Stimulated activated CD4-positive, alpha-beta T cell treated with anti-CD3 and anti-CD28 coated beads, Interleukin-4, amount 100 ng/mL, for 48 hours (primary cell): ENCODE results near the gene FAM89B.

Source experiments
- DNase-seq, 2 donors: peaks; one replicate each; pipeline ENCODE4 v3.0.0-alpha.2; 2020; ENCODE audit warnings: low read depth in 2 of 2

Gene FAM89B

GRCh38 chr11:65588199-65589054 is 16.1 kb downstream of the FAM89B start:
- peak; percentile 67 to 68 for DNase-seq

- DNase-seq: no peak
Measured at GRCh38 chr11:65589444-65590239, 17.3 kb downstream of the FAM89B start.

GRCh38 chr11:65590240-65590738 is 18.0 kb downstream of the FAM89B start:
- no peak for DNase-seq

GRCh38 chr11:65591939-65592857 is 19.9 kb downstream of the FAM89B start:
- DNase-seq: no peak

GRCh38 chr11:65592858-65593517 is 20.6 kb downstream of the FAM89B start:
- DNase-seq: no peak

GRCh38 chr11:65593518-65594414 is 21.4 kb downstream of the FAM89B start:
- no peak for DNase-seq

GRCh38 chr11:65595131-65595530 is 22.8 kb downstream of the FAM89B start:
- no peak for DNase-seq

GRCh38 chr11:65595543-65596281 is 23.4 kb downstream of the FAM89B start, which contains the start of gene KCNK7:
TSS of gene KCNK7 (minus strand) at chr11:65595800. CDS start at chr11:65595772, 28 bp downstream.
- DNase-seq: no peak

GRCh38 chr11:65596520-65596919 is 24.2 kb downstream of the FAM89B start:
- no peak for DNase-seq

- no peak for DNase-seq
Measured at GRCh38 chr11:65598258-65598699, 25.9 kb downstream of the FAM89B start.

- DNase-seq: no peak
Measured at GRCh38 chr11:65599216-65599954, 27.0 kb downstream of the FAM89B start.

- DNase-seq: no peak
Measured at GRCh38 chr11:65599955-65600246, 27.6 kb downstream of the FAM89B start.

- no peak for DNase-seq
Measured at GRCh38 chr11:65604258-65604657, 31.9 kb downstream of the FAM89B start.

- no peak for DNase-seq
Measured at GRCh38 chr11:65606876-65607613, 34.7 kb downstream of the FAM89B start.

GRCh38 chr11:65607614-65608426 is 35.5 kb downstream of the FAM89B start:
- DNase-seq: no peak

- no peak for DNase-seq
Measured at GRCh38 chr11:65609229-65609628, 36.9 kb downstream of the FAM89B start.

GRCh38 chr11:65609665-65610064 is 37.3 kb downstream of the FAM89B start:
- DNase-seq: no peak
